ENCODE measurements around the gene CORO6. TPM values are rescaled to one million over a fixed set of nuclear protein-coding genes. Genes with fewer than 3 reads are reported as not detected.

Gene CORO6
- polyA plus RNA-seq, 1 donor (not counting 4 experiments of a cell fraction or from before 2014, with no cell fraction given) = 20.5 TPM

- FAIRE-seq (no peak), DNase-seq (ENCODE audit: low read depth, low spot score) (no peak)
- Histone ChIP-seq H3K9ac (ENCODE audit: control insufficient read depth, extremely low read depth, insufficient read depth, low read length) (peak overlapping the region; percentile 78), H3K4me1 (ENCODE audit: control insufficient read depth, extremely low read depth, insufficient read depth, low read length) (peaks cover 21% of the 10 kb centered on the region), H3K9me1 (ENCODE audit: control insufficient read depth, extremely low read depth, insufficient read depth, low read length) (no peaks in the 10 kb centered on the region), H3K4me2 (ENCODE audit: control insufficient read depth, extremely low read depth, insufficient read depth, low read depth, low read length) (peak overlapping the region; percentile 93), H4K20me1 (ENCODE audit: control insufficient read depth, extremely low read depth, insufficient read depth, low read length) (no peaks in the 10 kb centered on the region), H3K27me3 (ENCODE audit: control insufficient read depth, extremely low read depth, insufficient read depth, low read length) (no peaks in the 10 kb centered on the region), H3K4me3 (ENCODE audit: control insufficient read depth in 2 of 3, extremely low read depth in 1 of 3, insufficient read depth in 2 of 3, low read depth in 1 of 3, low read length in 3 of 3) (peak overlapping the region; percentile 57 to 85 (median 81)), H3K36me3 (ENCODE audit: control insufficient read depth in 2 of 2, extremely low read depth in 1 of 2, insufficient read depth in 2 of 2, low read length in 2 of 2) (peaks cover 0 to 4% of the 10 kb centered on the region in 2 experiments), H3K9me3 (ENCODE audit: control insufficient read depth, low read depth, low read length) (no peaks in the 10 kb centered on the region), H3K79me2 (ENCODE audit: control insufficient read depth, insufficient read depth, low read length) (no peaks in the 10 kb centered on the region), H2AFZ (ENCODE audit: control insufficient read depth, low read length) (peak overlapping the region; percentile 83), H3K27ac (ENCODE audit: control insufficient read depth, insufficient read depth, low read length) (peak overlapping the region; percentile 52)
- dilution Hi-C loops (cut with MboI; ENCODE audit: extremely low pct_ligation_motif_present, low sequenced_read_pairs) = no loop called here
- no peak for TF ChIP-seq EZH2 (IDR thresholded peaks at IDR 0.05; ENCODE audit: low read length)
- TF ChIP-seq, protein P1, sequence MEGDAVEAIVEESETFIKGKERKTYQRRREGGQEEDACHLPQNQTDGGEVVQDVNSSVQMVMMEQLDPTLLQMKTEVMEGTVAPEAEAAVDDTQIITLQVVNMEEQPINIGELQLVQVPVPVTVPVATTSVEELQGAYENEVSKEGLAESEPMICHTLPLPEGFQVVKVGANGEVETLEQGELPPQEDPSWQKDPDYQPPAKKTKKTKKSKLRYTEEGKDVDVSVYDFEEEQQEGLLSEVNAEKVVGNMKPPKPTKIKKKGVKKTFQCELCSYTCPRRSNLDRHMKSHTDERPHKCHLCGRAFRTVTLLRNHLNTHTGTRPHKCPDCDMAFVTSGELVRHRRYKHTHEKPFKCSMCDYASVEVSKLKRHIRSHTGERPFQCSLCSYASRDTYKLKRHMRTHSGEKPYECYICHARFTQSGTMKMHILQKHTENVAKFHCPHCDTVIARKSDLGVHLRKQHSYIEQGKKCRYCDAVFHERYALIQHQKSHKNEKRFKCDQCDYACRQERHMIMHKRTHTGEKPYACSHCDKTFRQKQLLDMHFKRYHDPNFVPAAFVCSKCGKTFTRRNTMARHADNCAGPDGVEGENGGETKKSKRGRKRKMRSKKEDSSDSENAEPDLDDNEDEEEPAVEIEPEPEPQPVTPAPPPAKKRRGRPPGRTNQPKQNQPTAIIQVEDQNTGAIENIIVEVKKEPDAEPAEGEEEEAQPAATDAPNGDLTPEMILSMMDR (optimal IDR thresholded peaks at IDR 0.05 in 1 of 3, IDR thresholded peaks at IDR 0.05 in 1 of 3, conservative IDR thresholded peaks at IDR 0.05 in 1 of 3; ENCODE audit: extremely low read depth in 1 of 3, insufficient read depth in 2 of 3, low read length in 3 of 3) = peak; percentile 24 to 49 (median 48)
Measured at GRCh38 chr17:29567554-29568330, 55.0 kb downstream of the CORO6 start.

DNA sequence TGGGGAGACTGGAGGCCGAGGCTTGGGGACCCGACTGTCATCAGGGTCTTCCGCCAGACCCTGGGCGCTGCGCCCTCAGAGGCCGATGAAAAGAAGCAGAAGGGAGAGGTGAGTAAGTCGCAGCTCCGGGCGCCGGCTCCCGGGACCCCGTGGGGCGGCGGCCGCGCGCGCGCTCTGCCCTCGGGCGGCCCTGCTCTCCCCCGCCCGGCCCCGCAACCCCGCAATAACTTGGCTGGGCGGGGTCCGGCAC lies 55.5 kb downstream of the CORO6 start:
- DNase-seq (ENCODE audit: low read depth, low spot score) (no peak), FAIRE-seq (no peak)
- H3K27ac ChIP-seq (ENCODE audit: control insufficient read depth, insufficient read depth, low read length) = peak overlapping the region; percentile 52
- H3K9me3 ChIP-seq (ENCODE audit: control insufficient read depth, low read depth, low read length) = no peaks in the 10 kb centered on the region
- H2AFZ ChIP-seq (ENCODE audit: control insufficient read depth, low read length) = peak overlapping the region; percentile 83
- H3K4me2 ChIP-seq (ENCODE audit: control insufficient read depth, extremely low read depth, insufficient read depth, low read depth, low read length) = peak overlapping the region; percentile 93
- peaks cover 0 to 4% of the 10 kb centered on the region in 2 experiments for H3K36me3 ChIP-seq (ENCODE audit: control insufficient read depth in 2 of 2, extremely low read depth in 1 of 2, insufficient read depth in 2 of 2, low read length in 2 of 2)
- dilution Hi-C loops (cut with MboI; ENCODE audit: extremely low pct_ligation_motif_present, low sequenced_read_pairs) = no loop called here
- no peaks in the 10 kb centered on the region for H3K9me1 ChIP-seq (ENCODE audit: control insufficient read depth, extremely low read depth, insufficient read depth, low read length)
- H3K27me3 ChIP-seq (ENCODE audit: control insufficient read depth, extremely low read depth, insufficient read depth, low read length) = no peaks in the 10 kb centered on the region
- no peaks in the 10 kb centered on the region for H4K20me1 ChIP-seq (ENCODE audit: control insufficient read depth, extremely low read depth, insufficient read depth, low read length)
- H3K9ac ChIP-seq (ENCODE audit: control insufficient read depth, extremely low read depth, insufficient read depth, low read length) = peak overlapping the region; percentile 78
- peak overlapping the region; percentile 57 to 85 (median 81) for H3K4me3 ChIP-seq (ENCODE audit: control insufficient read depth in 2 of 3, extremely low read depth in 1 of 3, insufficient read depth in 2 of 3, low read depth in 1 of 3, low read length in 3 of 3)
- TF ChIP-seq, protein P1 (optimal IDR thresholded peaks at IDR 0.05 in 1 of 3, IDR thresholded peaks at IDR 0.05 in 1 of 3, conservative IDR thresholded peaks at IDR 0.05 in 1 of 3; ENCODE audit: extremely low read depth in 1 of 3, insufficient read depth in 2 of 3, low read length in 3 of 3) = no peak
- TF ChIP-seq EZH2 (IDR thresholded peaks at IDR 0.05; ENCODE audit: low read length) = no peak
- no peaks in the 10 kb centered on the region for H3K79me2 ChIP-seq (ENCODE audit: control insufficient read depth, insufficient read depth, low read length)
- peaks cover 21% of the 10 kb centered on the region for H3K4me1 ChIP-seq (ENCODE audit: control insufficient read depth, extremely low read depth, insufficient read depth, low read length)

Data from keratinocyte (primary cell).